SU-DHL-6 (cell line): ENCODE results near the gene TBC1D10A.

Experiments
- H2AFZ ChIP-seq: fragments of 200-600 bp; sonication (generic); 2 replicates; pipeline ENCODE4 v1.6.1; 2014; ENCODE audit warnings: low read depth, mild to moderate bottlenecking, moderate library complexity, mixed read lengths, antibody characterized with exemption, low read length; ENCODE audit not compliant: severe bottlenecking
- H3F3A ChIP-seq: fragments of 200-600 bp; shearing (Covaris generic); 2 replicates; pipeline ENCODE4 v1.6.0; 2016; ENCODE audit warnings: antibody characterized with exemption, mild to moderate bottlenecking; ENCODE audit not compliant: insufficient read depth
- H3K27ac ChIP-seq: fragments of 200-600 bp; sonication (generic); 2 replicates; pipeline ENCODE4 v1.5.1; 2016; ENCODE audit warnings: low read depth, mild to moderate bottlenecking, low read length, moderate library complexity, mixed read lengths
- H3K27me3 ChIP-seq: fragments of 200-600 bp; sonication (generic), shearing (Covaris generic); 2 replicates; pipeline ENCODE4 v1.6.0; 2014; ENCODE audit warnings: mild to moderate bottlenecking, low read length
- H3K36me3 ChIP-seq: fragments of 200-600 bp; sonication (generic); 2 replicates; pipeline ENCODE4 v1.6.1; 2014; ENCODE audit warnings: mild to moderate bottlenecking, low read length, mixed read lengths
- H3K4me2 ChIP-seq: fragments of 300-600, 200-600 bp; shearing (Covaris generic), sonication (generic); 2 replicates; pipeline ENCODE4 v1.6.0; 2014; ENCODE audit warnings: low read length, low read depth, mild to moderate bottlenecking; ENCODE audit not compliant: poor library complexity, severe bottlenecking
- H3K4me3 ChIP-seq: fragments of 200-600 bp; sonication (generic); 2 replicates; pipeline ENCODE4 v1.5.1; 2014; ENCODE audit warnings: antibody characterized with exemption, low read length, mild to moderate bottlenecking, mixed read lengths; ENCODE audit not compliant: insufficient read depth, poor library complexity, severe bottlenecking
- H3K79me2 ChIP-seq: fragments of 200-600 bp; sonication (generic); 2 replicates; pipeline ENCODE4 v1.6.1; 2014; ENCODE audit warnings: mild to moderate bottlenecking, low read length, moderate library complexity; ENCODE audit not compliant: insufficient read depth
- H3K9ac ChIP-seq: fragments of 200-600 bp; sonication (generic); 2 replicates; pipeline ENCODE4 v1.7.0; 2014; ENCODE audit warnings: mild to moderate bottlenecking, low read length
- H3K9me2 ChIP-seq: fragments of 200-600 bp; sonication (generic); replicated peaks from 2 replicates; pipeline ENCODE4 v1.6.1; 2014; ENCODE audit warnings: low read length; ENCODE audit not compliant: insufficient read depth
- H3K9me3 ChIP-seq: fragments of 200-600 bp; sonication (generic); 2 replicates; pipeline ENCODE4 v1.6.1; 2014; ENCODE audit warnings: low read length, mixed read lengths; ENCODE audit not compliant: insufficient read depth
- H4K20me1 ChIP-seq: fragments of 200-600 bp; sonication (generic); 2 replicates; pipeline ENCODE4 v1.6.1; 2014; ENCODE audit warnings: low read depth, mild to moderate bottlenecking, antibody characterized with exemption, low read length, moderate library complexity, mixed read lengths
- CTCF ChIP-seq: fragments of 200-600 bp; sonication (generic); IDR thresholded peaks from one replicate; pipeline ENCODE4 v1.5.1; 2017; ENCODE audit warnings: antibody characterized with exemption, mild to moderate bottlenecking, low read length, moderate library complexity; ENCODE audit not compliant: insufficient read depth, poor library complexity, severe bottlenecking
- EZH2phosphoT487 ChIP-seq: fragments of 200-600 bp; sonication (generic), shearing (Covaris generic); conservative IDR thresholded peaks from 2 replicates; pipeline ENCODE4 v1.6.1; 2018; ENCODE audit warnings: mild to moderate bottlenecking, antibody characterized with exemption, low read length, moderate library complexity, mixed read lengths

TBC1D10A gene

GRCh38 chr22:30288419-30289140 is 38.2 kb downstream of the TBC1D10A start:
- Histone ChIP-seq H4K20me1 (no peaks in the 10 kb centered on the region), H3K36me3 (no peaks in the 10 kb centered on the region), H3K4me2 (peak overlapping the region; percentile 73), H3F3A (peaks cover 5% of the 10 kb centered on the region; the same call in 1 of the 2 replicates), H2AFZ (peak overlapping the region; percentile 84), H3K79me2 (no peaks in the 10 kb centered on the region), H3K4me3 (peak overlapping the region; percentile 64), H3K9me2 (no peaks in the 10 kb centered on the region), H3K9ac (peak overlapping the region; percentile 49), H3K27ac (no peak overlapping the region), H3K27me3 (no peaks in the 10 kb centered on the region), H3K9me3 (no peaks in the 10 kb centered on the region)
- TF ChIP-seq EZH2phosphoT487 = no peak
- no peak for TF ChIP-seq CTCF

- peaks cover 5% of the 10 kb centered on the region; the same call in 1 of the 2 replicates for H3F3A ChIP-seq
- no peak overlapping the region for H3K27ac ChIP-seq
- H3K9me3 ChIP-seq = no peaks in the 10 kb centered on the region
- H3K9ac ChIP-seq = no peak overlapping the region
- no peak overlapping the region for H3K4me2 ChIP-seq
- H3K36me3 ChIP-seq = no peaks in the 10 kb centered on the region
- H4K20me1 ChIP-seq = no peaks in the 10 kb centered on the region
- H3K9me2 ChIP-seq = no peaks in the 10 kb centered on the region
- no peak overlapping the region for H2AFZ ChIP-seq
- peak; percentile 88 for TF ChIP-seq CTCF
- TF ChIP-seq EZH2phosphoT487 = no peak
- H3K79me2 ChIP-seq = no peaks in the 10 kb centered on the region
- no peak overlapping the region for H3K4me3 ChIP-seq
- H3K27me3 ChIP-seq = no peaks in the 10 kb centered on the region
These were observed 38.9 kb downstream of the TBC1D10A start for GRCh38 chr22:30287648-30288418.

- Histone ChIP-seq H3K79me2 (no peaks in the 10 kb centered on the region), H3K27ac (no peak overlapping the region), H3K4me2 (no peak overlapping the region), H3K27me3 (no peaks in the 10 kb centered on the region), H3K4me3 (no peak overlapping the region), H3K36me3 (no peaks in the 10 kb centered on the region), H3K9me2 (no peaks in the 10 kb centered on the region), H3K9ac (no peak overlapping the region), H2AFZ (no peak overlapping the region), H3K9me3 (no peaks in the 10 kb centered on the region), H4K20me1 (no peaks in the 10 kb centered on the region), H3F3A (peaks cover 5% of the 10 kb centered on the region; the same call in 1 of the 2 replicates)
- TF ChIP-seq CTCF (peak; percentile 75), EZH2phosphoT487 (no peak)
These were observed 39.7 kb downstream of the TBC1D10A start for GRCh38 chr22:30286813-30287647.
